Activated T-cell treated with anti-CD3 and anti-CD28 coated beads for 1 hour (primary cell): Measurements from ENCODE around the gene RTL1.

Source experiments
- DNase-seq: peaks from one replicate; pipeline ENCODE4 v3.0.0-alpha.2; 2020; ENCODE audit warnings: low read depth

RTL1 gene

GRCh38 chr14:100898935-100899883 lies 4.3 kb downstream of the RTL1 start:
- no peak for DNase-seq

GRCh38 chr14:100898465-100898864 lies 5.1 kb downstream of the RTL1 start:
- DNase-seq: no peak

DNA sequence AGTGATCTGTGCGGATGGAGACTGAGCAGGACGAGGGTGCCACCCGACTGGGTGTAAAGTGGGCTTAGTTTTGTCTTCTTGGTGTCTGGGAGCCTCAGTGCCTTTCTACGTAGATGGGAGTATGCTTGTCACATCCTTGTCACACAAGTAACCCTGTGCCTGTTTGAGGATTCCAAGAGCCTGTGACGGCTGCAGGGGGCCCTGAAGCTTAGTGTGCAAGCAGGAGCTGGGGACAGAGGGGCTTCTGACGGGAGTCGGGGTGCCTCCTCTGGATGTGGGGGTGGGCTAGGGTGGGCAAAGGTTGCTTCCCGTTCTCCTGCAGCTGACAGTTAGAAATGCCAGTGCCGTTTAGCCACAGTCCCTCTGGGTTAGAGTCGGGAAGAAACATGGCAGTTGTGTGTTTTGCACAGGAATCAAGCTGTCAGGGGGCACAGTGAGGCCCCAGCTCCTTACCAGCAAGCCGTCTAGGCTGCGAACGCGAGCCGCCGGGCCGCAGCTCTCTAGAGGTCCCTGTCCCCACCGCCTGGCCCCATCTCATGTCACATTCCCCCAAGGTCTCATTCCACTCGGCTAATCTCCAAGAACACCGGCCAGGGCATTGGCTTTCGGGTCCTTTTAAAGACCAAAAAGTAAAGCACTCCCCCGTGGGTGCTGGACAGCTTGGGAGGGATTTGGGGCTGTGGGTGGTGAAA lies 7.0 kb downstream of the RTL1 start:
- no peak for DNase-seq

- no peak for DNase-seq
Observed at GRCh38 chr14:100895411-100895810, 8.1 kb downstream of the RTL1 start.

GRCh38 chr14:100894416-100894815 lies 9.1 kb downstream of the RTL1 start:
- no peak for DNase-seq

DNA sequence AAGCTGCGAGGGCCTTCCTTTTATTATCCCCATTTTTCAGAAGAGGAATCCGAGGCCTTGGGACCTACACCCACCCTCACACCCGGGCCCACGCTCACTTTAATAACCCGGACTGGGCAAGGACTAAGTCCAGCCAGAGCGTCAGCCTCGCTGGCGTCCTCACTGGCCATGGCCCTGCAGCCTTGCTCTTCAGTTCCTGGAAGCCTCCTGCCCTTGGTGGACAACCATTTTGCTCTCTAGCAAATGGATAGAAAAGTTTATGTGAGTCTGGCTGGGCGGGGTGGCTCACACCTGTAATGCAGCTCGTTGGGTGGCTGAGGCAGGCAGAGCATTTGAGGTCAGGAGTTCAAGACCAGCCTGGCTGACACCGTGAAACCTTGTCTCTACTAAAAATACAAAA lies 9.8 kb downstream of the RTL1 start:
- no peak for DNase-seq

DNA sequence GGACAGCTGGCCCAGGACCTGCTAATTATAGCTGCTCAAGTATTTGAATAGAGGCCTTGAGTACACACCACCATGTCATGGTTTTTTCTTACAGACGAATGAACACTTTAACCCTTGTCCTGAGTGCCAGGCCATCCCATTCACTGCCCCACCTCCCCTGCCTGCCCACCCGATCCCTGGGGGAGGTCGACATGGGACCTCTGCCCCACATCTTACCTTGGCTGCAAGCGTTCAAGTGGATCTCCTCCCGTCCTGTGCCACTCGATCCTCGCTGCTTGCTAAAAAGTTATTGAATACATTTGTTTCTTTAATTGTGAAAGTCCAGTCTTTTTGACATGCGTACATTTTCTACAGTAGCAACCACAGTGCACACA lies 10.3 kb downstream of the RTL1 start:
- DNase-seq: no peak

DNA sequence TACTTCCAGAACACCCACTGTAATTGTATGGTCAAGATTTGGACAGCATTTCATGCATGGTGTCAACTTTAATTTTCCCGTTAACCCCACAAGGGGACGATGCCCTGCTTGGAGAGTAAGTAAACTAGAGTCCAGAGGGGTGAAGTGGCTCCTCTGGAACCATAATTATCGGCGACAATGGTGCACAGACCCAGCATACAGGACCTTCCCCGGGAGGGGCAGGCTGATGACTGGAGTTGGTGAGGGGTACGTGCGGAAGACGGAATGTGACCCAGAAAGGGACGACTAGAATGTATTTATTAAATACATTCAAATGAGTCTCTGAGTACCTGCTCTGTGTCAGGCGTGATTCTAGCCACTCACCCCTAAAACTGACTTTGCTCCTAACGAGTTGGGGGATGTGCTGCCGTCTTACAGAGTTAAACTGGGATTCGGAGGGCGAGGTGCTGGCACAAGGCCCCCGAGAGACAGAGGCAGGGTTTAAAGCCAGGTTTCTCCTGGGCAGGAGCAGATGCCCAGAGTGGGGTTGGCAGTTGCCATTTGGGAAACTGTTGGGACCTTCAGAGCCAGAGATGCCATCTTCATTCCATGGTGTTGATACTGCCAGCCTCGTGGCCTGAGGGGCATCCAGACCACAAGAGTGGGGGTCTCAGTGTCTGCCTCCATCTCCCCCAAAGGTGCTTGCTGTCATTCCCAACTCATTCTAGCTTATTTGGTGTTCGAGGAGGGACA lies 10.9 kb downstream of the RTL1 start:
- no peak for DNase-seq

DNA sequence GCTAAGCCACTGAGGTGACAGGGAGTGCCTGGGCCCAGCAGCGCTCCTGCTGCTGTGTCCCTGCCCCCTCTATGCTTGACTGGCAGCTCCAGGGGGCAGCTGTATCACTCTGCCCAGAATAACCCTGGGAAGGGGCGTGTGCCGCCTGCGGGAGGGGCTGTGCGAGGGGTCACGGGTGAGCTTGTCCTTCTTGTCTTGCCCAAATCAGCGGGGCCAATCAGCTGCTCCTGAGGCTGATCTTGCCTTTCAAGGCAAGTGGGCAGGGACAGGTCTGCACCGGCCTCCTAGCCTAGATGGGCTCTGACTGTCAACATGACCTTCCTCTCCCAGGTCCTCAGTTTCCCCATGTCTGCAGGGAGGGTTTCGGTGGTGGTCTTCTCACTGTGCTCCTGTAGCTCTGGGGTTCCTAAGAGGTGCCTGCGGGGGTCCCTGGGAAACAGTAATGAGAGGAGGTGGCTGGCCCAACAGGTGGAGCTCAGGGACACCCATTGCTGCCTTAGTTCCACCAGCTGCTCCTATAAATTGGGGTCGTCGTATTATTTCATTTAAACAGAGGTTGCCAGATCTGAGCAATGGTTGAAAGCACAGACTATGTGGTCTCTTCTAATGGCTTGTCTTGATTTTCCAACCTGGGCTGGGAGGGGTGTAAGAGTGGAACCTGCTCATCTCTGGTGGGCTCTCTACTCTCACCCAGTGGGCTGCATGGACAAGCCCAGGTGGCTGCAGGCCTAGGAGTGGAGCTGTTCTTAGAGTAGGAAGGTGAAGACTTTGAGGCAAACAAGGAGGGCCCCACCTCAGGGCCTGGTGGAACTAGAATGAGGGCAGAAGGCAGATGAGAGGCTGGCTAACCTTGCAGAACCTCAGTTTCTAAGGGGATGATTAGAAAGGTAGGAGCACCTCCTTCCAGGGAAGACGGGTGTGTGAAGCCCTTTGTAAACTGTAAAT lies 11.7 kb downstream of the RTL1 start:
- no peak for DNase-seq

GRCh38 chr14:100891051-100891450 lies 12.5 kb downstream of the RTL1 start:
- DNase-seq: no peak

GRCh38 chr14:100890061-100890850 lies 13.3 kb downstream of the RTL1 start:
- no peak for DNase-seq

- DNase-seq: no peak
Observed at GRCh38 chr14:100889641-100890040, 13.9 kb downstream of the RTL1 start.

- DNase-seq: no peak
Observed at GRCh38 chr14:100888789-100889315, 14.7 kb downstream of the RTL1 start.

DNA sequence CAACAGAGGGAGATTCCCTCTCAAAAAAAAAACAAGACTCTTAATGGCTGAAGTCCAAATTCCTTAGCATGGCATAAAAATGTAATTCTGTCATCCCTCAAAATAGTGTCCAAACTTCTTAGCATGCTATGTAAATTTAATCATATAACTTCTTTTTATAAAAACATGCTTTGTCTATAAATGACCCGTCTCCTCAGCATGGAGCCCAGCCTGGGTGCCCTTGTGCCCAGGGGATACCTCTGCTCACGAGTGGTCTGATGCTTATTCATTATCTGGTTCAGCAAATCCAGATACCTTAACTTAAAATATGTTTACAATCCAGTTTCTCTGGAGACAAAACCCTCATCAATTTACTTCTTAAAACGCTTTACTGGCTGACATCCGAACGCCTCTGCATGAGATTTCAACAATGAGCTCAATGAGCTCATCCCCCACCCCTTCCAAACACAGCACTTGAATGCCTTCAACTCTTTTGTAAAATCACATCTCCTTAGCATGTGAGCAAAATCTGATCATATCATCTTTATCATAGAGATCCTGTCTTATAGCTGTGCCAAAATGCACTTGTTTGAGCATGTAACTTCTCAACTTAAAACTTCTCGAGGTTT lies 15.7 kb downstream of the RTL1 start:
- DNase-seq: no peak

DNA sequence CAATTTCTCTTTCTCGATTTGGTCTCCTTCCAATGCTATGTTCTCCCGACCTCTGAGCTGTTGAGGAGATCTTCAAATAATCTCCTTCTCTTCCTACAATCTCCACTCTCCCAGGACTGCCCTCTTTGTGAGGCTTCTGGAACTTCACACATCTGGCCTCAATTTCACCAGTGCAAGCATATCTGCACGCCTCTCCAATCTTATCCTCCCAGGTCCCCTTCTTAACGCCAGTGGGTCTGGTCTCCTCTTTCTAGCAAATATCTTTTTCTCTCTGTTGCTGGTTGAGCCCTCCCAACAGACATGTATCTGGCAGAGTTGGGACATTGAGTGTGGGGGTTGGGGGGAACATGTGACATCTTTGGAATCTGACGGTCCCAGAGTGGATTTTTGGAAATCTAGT lies 17.9 kb downstream of the RTL1 start:
- DNase-seq: no peak

- DNase-seq: no peak
Observed at GRCh38 chr14:100885196-100885595, 18.3 kb downstream of the RTL1 start.

GRCh38 chr14:100884456-100884855 lies 19.1 kb downstream of the RTL1 start:
- DNase-seq: no peak

DNA sequence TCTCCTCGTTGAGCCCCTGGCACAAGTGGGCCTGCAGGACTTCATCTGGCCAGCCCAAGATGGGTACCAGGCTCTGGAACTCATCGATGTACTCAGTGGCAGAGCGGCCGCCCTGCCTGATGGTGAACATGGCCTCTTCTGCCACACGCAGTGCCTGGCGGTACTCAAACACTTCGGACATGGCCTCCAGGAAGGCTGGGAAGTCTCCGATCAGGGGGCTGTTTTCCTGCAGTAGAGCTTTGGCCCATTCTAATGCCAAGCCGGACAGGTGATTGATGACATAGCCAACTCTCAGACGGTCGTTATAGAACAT lies 19.8 kb downstream of the RTL1 start:
- DNase-seq: no peak

- DNase-seq: no peak
Observed at GRCh38 chr14:100882991-100883788, 20.3 kb downstream of the RTL1 start.
